ENCODE measurements around the gene PPIL1.
A peak's percentile ranks its signal among the peaks of the same experiment; 100 is the strongest.

PPIL1 gene

DNA sequence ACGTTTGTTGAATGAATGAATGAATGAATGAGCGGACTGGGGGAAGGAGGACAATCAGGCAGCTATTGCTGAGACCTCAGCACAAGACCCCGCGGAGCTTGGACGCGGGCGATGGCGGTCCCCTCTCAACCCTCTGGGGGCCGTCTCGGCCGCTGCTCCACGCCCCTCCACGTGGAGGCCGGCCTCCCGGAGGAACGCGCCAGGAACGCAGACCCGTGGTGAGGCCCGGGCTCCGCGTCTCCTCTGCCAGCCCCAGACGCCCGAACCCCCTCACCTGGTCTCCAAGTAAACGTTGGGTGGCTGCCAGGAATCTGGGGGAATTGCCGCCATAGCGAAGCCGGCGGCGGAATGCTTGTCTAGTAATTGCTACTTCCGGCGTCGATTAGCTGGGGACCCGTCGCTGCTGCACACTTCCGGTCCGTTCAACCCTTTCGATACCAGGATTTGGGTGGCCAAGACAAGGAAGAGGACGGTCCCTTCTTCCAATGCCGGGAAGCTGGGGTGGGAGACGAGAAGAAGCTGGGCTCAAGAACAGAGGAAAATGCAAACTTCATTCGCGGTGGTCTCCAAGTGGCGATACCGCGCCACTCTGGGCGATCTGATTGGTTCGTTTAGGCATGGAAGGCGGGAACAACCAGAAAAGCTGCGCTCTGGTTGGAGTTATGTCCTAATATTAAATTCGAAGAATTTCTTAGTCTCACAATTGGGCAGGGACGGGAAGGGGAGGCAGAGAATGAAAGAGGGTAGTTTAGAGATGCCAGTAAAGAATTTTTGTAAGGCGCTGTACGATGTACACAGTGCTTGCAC, at the start of gene PPIL1:
Gene PPIL1 (minus strand): TSS at position 361 of the 807 bp plus-strand sequence. CDS start 31 bp downstream, at position 330.
- Histone ChIP-seq H3K36me3 (ENCODE audit: control insufficient read depth, insufficient read depth, low read length) (peaks cover 5% of the 10 kb centered on the region), H3K27me3 (replicated peaks; ENCODE audit: control insufficient read depth, insufficient read depth, low read length) (no peaks in the 10 kb centered on the region), H3K4me3 (replicated peaks; ENCODE audit: low read depth, low read length) (peak within 1 kb of the TSS; percentile 97)
- DNase-seq (ENCODE audit: extremely low read depth, insufficient read length): peak; percentile 92
- TF ChIP-seq, protein P1, sequence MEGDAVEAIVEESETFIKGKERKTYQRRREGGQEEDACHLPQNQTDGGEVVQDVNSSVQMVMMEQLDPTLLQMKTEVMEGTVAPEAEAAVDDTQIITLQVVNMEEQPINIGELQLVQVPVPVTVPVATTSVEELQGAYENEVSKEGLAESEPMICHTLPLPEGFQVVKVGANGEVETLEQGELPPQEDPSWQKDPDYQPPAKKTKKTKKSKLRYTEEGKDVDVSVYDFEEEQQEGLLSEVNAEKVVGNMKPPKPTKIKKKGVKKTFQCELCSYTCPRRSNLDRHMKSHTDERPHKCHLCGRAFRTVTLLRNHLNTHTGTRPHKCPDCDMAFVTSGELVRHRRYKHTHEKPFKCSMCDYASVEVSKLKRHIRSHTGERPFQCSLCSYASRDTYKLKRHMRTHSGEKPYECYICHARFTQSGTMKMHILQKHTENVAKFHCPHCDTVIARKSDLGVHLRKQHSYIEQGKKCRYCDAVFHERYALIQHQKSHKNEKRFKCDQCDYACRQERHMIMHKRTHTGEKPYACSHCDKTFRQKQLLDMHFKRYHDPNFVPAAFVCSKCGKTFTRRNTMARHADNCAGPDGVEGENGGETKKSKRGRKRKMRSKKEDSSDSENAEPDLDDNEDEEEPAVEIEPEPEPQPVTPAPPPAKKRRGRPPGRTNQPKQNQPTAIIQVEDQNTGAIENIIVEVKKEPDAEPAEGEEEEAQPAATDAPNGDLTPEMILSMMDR (IDR thresholded peaks at IDR 0.05; ENCODE audit: insufficient read depth, low read length, poor library complexity, severe bottlenecking): no peak

- Histone ChIP-seq H3K27me3 (replicated peaks; ENCODE audit: control insufficient read depth, insufficient read depth, low read length) (no peaks in the 10 kb centered on the region), H3K36me3 (ENCODE audit: control insufficient read depth, insufficient read depth, low read length) (peaks cover 3% of the 10 kb centered on the region), H3K4me3 (replicated peaks; ENCODE audit: low read depth, low read length) (no peak overlapping the region)
- DNase-seq (ENCODE audit: extremely low read depth, insufficient read length): no peak
- TF ChIP-seq, protein P1 (IDR thresholded peaks at IDR 0.05; ENCODE audit: insufficient read depth, low read length, poor library complexity, severe bottlenecking): no peak
Measured at GRCh38 chr6:36924131-36924530, 49.5 kb upstream of the PPIL1 start.

DNA sequence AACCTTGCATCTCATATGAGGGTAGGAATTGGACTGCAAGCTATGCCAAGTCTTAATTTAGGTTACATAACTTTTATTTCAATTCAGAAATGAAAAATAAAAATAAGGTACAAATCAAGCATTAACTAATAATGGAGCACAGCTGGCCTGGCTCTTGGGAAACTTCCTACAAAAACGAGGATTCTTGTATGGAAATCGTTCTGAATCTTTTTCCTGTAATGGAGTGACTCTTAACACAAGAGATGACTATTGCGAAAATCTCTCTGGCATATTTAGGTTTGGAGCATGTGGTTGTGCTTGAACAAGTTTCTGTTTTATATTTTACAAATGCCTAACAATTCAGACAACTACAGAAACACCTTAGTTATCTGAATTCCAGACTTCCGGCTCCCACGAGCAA, 45.9 kb upstream of the PPIL1 start:
- TF ChIP-seq, protein P1 (IDR thresholded peaks at IDR 0.05; ENCODE audit: insufficient read depth, low read length, poor library complexity, severe bottlenecking): no peak
- DNase-seq (ENCODE audit: extremely low read depth, insufficient read length): no peak
- Histone ChIP-seq H3K27me3 (replicated peaks; ENCODE audit: control insufficient read depth, insufficient read depth, low read length) (no peaks in the 10 kb centered on the region), H3K36me3 (ENCODE audit: control insufficient read depth, insufficient read depth, low read length) (peaks cover 12% of the 10 kb centered on the region), H3K4me3 (replicated peaks; ENCODE audit: low read depth, low read length) (no peak overlapping the region)

GRCh38 chr6:36920049-36920448, 45.4 kb upstream of the PPIL1 start:
- TF ChIP-seq, protein P1 (IDR thresholded peaks at IDR 0.05; ENCODE audit: insufficient read depth, low read length, poor library complexity, severe bottlenecking): no peak
- Histone ChIP-seq H3K4me3 (replicated peaks; ENCODE audit: low read depth, low read length) (no peak overlapping the region), H3K36me3 (ENCODE audit: control insufficient read depth, insufficient read depth, low read length) (peaks cover 13% of the 10 kb centered on the region), H3K27me3 (replicated peaks; ENCODE audit: control insufficient read depth, insufficient read depth, low read length) (no peaks in the 10 kb centered on the region)
- no peak for DNase-seq (ENCODE audit: extremely low read depth, insufficient read length)

DNA sequence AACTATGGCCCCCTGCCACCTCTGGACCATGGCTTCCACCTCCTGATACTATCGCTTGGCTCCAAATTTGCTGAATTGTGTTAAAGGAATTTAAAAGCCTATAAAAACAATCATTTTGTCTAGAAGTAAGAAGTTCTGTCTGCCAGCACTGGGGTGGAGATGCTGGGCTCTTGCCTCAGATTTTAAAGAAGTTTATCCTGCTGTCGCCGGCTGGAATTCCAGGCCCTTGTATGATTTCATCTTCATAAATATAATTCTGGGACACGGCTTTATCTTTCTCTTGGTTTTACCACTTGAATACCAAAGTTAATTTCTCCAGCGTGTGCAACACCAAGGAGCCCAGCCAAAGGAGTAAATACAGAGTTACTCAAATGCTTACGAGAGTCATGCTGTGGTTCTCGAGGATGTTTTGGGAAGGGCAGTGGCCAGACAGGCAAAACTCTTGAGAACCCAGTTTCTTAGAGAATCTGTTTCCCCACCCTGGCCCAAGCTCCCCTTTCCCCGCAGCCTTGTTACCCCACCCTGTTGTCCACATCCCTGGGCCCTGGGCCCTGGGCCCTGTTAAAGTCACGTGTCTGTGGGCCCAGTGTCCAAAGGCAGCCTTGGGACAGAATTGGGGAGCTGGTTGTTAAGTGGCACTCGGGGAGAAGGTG, 43.1 kb upstream of the PPIL1 start:
- Histone ChIP-seq H3K27me3 (replicated peaks; ENCODE audit: control insufficient read depth, insufficient read depth, low read length) (no peaks in the 10 kb centered on the region), H3K4me3 (replicated peaks; ENCODE audit: low read depth, low read length) (no peak overlapping the region), H3K36me3 (ENCODE audit: control insufficient read depth, insufficient read depth, low read length) (peaks cover 13% of the 10 kb centered on the region)
- DNase-seq (ENCODE audit: extremely low read depth, insufficient read length): no peak
- TF ChIP-seq, protein P1 (IDR thresholded peaks at IDR 0.05; ENCODE audit: insufficient read depth, low read length, poor library complexity, severe bottlenecking): no peak
